ENCODE measurements around the gene HAP1.

DNA sequence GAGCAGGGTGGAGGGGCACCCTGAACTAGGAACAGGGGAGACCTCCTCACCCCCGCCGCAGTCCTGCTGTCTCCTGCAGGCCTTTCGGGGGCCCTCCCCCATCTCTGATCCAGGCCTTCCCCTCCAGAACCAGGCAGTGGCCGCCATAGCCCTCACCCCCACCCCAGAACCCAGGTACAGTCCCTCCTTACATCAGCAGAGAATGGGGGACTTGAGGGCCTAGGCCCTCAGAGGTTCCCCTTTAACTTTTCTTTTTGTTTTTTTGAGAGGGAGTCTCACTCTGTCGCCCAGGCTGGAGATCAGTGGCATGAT is 4.3 kb upstream of the HAP1 start:
- TF ChIP-seq, protein P1, sequence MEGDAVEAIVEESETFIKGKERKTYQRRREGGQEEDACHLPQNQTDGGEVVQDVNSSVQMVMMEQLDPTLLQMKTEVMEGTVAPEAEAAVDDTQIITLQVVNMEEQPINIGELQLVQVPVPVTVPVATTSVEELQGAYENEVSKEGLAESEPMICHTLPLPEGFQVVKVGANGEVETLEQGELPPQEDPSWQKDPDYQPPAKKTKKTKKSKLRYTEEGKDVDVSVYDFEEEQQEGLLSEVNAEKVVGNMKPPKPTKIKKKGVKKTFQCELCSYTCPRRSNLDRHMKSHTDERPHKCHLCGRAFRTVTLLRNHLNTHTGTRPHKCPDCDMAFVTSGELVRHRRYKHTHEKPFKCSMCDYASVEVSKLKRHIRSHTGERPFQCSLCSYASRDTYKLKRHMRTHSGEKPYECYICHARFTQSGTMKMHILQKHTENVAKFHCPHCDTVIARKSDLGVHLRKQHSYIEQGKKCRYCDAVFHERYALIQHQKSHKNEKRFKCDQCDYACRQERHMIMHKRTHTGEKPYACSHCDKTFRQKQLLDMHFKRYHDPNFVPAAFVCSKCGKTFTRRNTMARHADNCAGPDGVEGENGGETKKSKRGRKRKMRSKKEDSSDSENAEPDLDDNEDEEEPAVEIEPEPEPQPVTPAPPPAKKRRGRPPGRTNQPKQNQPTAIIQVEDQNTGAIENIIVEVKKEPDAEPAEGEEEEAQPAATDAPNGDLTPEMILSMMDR (IDR thresholded peaks at IDR 0.05) = no peak
- TF ChIP-seq POLR2AphosphoS5 (IDR thresholded peaks at IDR 0.05) (no peak), EP300 (IDR thresholded peaks at IDR 0.05) (no peak)

All from suprapubic skin (tissue), 4 donors.